GM11168 (cell line): ENCODE measurements around the gene TMC4.
"Not testable (repeated sequence)": the region's sequence is repeated elsewhere in the genome, so short reads cannot be mapped to it uniquely, and the experiment has no call there.

Source experiments
- in situ Hi-C: fragments of 300-500 bp; cut with MboI; formaldehyde crosslinking; loops from one replicate; pipeline ENCODE4 v1.12.0; 2022; ENCODE audit warnings: low sequenced_read_pairs; ENCODE audit not compliant: unreplicated experiment

The TMC4 gene

DNA sequence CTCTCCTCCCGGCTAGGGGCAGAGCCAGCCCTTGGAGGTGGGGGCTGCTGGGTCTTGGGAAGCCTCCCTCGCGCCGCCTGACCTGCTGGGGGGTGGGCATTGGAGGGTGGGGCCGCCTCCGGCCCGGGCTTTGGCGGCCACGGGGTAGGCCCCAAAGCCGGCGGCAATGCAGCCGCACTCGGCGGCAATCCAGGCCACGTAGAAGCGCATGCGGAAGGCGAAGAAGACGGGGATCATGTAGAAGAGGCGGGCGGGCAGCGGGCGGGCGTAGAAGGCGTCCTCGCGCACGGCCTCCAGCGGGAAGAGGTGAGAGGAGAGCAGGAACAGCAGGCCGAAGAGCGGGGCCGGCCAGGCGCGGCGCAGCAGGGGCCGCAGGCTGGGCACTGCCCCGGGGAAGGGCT is 7.7 kb upstream of the TMC4 start:
- in situ Hi-C loops: no loop called here

DNA sequence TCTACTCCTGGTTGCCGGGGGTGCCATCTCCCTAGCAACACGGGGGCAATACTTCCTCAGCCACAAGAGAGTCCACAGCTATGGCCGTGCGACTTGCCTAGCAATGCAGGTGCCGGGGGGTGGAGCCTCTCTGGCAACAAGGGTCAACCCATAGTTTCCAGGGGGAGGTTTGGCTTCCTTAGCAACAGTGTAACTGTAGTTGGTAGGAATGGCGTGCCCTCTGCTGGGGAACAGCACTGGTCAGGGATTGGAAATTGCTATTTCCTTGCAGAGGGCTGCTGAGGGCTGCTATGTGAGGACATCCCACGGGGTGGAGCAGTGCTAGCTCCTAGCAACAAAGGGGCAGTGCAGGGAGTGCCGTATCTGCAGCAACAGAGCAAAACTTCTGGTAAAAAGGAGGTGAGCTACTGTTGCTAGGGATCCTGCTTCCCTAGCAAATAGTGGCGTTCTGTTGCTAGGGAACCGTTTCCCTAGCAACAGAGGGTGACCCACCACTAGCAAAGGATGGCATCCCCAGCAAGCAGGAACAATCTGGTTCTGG is 7.0 kb upstream of the TMC4 start:
- in situ Hi-C loops: loop anchor here (5.0 kb wide), 1 partner anchor 52 kb away; no protein-coding TSS in a partner anchor

DNA sequence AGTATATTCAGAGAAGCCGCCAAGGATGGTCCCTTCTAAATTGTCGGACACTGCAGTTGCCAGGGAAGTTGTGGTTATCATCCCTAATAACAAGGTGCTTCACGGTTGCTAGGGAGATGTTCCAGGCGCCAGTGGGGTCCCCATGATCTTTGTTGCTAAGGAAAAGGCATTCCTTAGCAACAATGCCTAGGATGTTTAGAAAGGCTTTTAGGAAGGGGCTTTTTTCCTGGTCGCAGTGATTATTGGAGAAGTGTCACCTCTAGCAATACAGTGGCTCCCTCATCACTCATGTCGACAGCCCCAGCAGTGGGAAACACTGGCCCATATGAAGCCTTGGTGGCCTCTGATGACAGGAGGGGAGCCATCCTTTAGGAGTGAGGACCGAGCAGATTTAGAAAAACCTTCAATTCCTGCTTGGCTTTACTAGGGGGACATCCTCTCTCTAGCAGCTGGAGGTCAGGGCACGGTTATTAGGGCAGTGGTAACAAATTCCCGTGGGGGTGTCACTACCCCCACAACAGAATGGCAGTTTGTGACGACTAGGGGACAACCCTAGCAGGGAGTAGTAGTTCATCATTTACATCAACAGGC is 6.4 kb upstream of the TMC4 start:
- in situ Hi-C loops: loop anchor here (5.0 kb wide), 1 partner anchor 53 kb away; no protein-coding TSS in a partner anchor

DNA sequence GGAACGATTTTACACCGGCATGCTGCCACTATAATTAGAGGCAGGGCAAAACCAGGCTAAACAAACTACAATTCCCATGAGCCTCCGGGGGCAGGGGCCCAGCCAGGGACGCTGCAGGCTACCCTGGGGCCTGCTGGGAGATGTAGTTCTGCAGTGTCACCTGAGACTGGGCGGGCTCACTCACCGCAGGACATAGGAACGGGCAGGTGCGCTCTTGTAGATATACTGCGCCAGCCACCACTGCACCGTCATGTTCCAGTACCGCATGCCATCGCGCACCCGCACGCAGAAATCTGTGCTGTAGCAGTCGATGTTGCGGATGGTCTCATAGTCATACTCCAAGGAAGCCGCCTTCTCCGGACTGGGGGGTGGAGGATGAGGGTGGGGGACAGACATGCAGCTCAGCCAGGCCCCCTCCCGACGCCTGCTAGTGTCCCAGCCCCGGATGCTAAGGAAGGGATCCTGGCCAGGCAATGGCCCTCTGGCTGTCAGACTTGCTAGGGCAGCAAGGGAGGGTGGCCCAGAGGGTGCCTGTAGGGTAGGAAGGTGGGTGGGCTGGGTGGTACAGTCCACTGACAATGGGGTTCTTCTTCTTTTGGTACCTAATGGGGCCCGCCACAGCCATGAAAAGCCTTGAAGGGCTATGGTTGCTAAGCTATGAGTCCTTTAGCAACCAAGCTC is 5.8 kb upstream of the TMC4 start:
- in situ Hi-C loops: loop anchor here (5.0 kb wide), 1 partner anchor 54 kb away; no protein-coding TSS in a partner anchor

DNA sequence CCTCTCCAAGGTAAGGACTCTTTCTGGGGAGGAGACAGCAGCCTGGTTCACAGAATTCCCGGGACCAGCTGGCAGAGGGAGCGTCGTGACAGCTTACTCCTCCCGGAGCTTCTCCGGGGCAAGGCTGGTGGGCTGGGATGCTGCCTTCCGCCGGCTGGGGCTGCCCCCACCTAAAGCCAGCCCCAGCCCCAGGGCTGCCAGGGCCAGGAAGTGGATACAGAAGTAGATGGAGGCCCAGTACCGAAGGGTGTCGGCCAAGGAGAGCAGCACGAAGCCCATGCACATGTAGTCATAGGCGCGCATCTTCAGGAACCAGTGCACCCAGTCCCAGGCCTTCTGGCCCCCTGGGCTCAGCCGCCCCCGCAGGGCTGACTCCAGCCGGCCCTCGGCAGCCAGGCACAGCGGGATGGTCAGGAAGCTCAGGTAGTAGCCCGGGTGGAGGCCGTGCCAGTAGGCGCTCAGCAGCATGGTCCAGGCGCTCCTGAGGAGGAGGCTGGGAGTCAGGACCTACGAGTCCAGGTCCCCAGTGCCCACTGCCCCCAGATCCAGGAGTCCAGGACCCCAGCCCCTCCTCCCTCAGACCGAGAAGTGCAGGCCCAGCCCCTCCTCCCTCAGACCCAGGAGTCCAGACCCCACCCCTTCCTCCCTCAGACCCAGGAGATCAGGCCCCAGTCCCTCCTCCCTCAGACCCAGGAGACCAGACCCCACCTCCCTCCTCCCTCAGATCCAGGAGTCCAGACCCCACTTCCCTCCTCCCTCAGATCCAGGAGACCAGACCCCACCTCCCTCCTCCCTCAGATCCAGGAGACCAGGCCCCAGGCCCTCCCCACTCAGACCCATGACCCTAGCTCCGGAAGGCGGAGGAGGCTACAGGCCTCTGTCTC is 1.2 kb upstream of the TMC4 start:
- in situ Hi-C loops: no loop called here

DNA sequence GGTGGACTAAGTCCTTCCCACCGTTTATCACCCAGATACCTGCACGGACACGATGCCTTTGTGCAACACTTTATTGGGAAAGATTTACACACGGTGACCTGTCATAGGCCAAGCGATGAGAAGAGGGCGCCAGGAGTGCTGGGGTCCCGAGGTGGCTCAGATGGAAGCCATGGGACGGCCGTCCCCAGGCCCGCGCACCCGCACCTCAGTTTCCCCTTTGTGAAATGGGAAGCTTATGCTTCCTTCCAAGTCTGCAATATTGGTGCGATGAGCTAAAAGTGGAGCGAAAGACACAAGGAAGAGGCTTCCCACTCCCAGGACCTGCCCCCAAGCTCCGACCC is 369 bp upstream of the TMC4 start:
- in situ Hi-C loops: no loop called here

DNA sequence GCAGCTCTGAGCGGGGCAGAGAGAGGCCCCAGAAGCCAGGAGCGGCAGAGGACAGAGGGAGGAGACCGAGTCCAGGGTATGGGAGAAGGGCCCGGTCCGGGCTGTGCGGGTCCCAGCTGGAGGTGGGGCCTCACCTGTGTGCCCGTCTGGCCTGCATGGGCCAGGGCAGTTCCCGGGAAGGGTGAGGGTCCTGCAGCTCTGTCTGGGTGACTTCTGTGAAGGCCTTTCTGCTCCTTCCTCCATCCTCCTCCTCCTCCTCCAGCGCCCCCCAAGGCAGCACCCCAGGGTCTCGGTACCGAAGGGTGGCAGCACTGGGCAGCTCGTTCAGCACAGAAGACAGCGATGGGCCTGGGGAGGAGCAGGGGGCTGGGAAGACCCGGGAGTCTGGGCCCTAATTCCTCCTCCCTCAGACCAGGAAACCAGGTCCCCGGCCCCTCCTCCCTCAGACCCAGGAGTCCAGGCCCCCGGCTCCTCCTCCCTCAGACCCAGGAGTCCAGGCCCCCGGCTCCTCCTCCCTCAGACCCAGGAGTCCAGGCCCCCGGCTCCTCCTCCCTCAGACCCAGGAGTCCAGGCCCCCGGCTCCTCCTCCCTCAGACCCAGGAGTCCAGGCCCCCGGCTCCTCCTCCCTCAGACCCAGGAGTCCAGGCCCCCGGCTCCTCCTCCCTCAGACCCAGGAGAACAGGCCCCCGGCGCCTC is 1.1 kb downstream of the TMC4 start:
- in situ Hi-C loops: not testable (repeated sequence)

DNA sequence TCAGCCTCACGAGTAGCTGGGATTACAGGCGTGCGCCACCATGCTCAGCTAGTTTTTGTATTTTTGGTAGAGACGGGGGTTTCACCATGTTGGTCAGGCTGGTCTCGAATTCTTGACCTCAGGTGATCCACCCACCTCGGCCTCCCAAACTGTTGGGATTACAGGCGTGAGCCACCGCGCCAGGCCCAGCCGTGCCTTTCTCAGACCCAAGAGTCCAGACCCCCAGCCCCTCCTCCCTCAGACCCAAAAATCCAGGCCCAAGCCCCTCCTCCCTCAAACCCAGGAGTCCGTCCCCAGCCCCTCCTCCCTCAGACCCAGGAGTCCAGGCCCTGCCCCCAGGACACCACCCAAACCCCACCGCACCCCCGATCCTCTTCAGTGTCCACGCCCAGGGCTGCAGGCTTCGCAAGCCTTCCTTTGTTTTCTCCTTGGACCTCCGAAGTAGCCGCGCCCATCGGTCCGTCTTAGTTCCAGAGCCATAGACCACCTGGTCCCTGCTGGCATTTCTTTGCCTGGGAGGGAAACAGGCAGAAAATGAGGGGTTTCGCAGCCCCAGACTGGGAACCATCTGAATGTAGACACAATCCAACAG is 3.7 kb downstream of the TMC4 start:
- in situ Hi-C loops: no loop called here

DNA sequence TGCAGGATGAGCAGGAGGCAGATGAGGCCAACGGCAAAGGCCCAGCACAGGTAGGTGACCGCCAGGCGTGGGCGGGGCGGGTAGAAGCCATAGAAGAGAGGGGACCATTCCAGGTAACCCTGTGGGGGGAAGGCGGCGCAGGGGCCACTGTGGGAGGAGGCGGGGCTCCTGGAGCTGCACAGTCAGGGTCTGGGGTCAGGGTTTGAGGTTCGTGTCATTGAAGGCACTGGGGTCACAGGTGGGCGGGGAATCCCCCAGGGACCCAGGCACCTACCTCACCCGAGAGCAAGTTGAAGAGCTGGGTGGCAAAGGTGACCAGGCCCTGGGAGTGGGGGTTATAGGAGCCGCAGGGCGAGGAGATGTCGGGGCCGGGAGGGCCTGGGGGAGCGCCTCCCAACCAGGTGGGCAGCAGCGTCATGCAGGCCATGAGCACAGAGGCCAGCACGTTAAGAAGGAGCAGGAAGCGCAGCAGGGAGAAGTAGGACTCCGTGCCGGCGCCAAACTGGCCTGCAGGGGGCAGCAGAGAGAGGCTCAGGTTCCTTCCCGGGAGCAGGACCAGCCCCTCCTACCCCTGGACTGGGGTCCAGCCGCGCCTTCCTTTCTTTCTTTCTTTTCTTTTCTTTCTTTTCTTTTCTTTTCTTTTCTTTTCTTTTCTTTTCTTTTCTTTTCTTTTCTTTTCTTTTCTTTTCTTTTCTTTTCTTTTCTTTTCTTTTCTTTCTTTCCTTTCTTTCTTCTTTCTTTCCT is 4.6 kb downstream of the TMC4 start:
- in situ Hi-C loops: no loop called here

DNA sequence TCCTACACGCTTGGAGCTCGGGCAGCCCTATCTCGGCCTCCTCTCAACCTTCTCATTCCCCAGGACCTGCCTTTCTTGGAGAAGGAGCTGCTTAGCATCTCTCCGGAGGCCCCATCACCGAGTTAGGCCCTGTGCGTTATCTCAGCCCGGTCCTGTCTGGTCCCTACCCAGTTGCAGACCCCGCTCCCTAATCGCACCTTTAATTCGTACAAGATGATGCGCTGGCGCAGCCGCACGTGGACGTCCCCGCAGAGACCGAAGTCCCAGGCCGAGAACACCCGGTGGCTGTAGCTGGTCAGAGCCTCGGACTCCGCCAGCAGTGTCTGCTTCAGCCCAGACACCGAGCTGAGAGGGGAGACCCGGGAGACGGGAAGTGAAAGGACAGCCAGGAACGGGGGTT is 7.7 kb downstream of the TMC4 start:
- in situ Hi-C loops: no loop called here

DNA sequence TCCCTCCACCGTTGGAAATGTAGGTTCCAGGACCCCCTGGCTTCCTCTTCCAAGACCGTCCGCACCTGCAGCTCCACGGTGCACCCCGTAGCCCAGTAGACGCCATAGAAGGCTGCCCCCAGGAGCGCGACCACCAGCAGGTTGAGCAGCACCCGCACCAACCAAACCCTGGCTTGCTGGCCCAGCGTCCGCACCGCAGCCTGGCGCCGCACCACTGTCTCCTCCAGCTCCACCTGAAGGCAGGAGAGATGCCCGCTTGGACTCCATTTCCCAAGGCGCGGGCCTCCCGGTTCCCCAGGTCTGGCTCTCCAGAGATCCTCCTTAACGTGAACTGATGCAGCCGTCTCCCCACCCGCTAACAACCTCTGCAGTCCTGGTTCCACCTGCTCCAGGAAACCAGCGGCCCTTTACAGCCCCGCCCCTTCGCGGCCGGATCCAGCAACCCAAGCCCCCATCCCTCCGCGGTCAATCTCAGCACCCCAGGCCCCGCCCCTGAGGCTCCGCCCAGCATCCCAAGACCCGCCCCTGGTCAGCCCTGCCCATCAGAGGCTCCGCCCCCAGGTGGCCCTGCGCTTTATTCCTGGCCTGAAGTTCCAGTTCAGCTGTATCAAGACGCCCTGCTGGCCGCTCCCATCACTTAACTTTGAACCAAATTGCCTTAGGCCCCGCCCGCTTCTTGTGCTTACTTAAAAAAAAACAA is 8.4 kb downstream of the TMC4 start:
- in situ Hi-C loops: no loop called here

DNA sequence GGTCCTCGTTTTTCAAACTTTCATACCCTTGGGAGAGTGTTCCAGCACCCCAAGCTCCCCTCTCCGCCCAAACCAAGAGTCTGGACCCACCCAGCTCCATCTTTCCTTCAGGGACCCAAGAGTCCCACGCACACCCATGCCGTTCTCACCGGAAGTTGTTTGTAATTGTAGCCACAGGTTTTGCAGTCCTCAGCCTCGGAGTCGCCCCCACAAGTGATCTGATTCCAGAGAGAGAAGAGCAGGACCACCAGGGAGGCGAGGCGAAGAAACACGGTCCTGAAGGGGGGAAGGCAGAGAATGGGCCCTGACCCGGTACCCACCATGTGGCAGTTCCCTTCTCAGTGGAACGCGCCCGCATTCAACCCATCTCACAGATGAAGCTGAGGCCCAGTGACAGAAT is 10.1 kb downstream of the TMC4 start:
- in situ Hi-C loops: no loop called here

DNA sequence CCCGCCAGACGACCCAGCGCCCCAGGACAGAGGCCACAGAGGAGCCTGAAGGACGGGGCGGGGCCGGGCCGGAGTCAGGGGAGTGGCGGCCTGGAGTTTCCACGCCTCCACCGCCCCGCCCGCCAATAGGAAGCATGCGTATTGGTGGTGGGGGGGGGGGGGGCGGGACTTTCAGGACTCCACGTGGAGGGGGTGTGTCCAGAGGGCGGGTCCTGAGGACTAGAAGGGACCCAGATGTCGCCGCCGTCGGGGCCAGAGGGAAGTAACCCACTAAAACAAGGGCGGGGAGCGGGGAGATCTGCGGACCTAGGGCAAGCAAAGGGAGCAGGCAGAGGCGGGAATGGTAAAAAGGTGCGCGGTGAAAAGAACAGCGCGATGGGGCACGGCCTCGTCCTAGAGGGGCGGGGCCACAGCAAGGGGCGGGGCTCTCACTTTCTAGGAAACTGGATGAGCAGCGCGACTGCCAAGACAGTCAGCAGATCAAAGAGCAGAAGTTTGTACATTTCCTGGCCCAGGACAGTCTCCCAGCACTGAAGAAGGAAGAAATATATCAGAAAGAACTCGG is 10.6 kb downstream of the TMC4 start:
- in situ Hi-C loops: no loop called here

DNA sequence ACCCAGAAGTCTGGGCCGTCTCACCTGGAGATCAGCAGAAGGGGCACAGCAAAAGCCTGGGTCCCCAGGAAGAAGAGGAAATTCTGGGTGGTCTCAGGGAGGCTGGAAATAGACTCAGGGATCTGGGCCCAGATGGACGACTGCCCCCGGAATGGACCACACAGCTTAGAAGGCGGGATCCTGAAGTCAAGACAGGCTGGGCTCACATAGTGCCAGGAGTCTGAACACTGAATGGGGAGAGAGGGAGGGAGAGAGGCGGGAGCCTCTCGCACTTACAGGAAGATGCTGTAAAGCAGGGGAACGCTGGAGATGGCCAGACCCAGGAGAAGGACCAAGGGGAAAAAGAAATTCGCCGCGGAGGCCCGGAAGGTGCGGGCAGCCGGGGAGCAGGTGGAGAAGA is 12.1 kb downstream of the TMC4 start:
- in situ Hi-C loops: no loop called here

DNA sequence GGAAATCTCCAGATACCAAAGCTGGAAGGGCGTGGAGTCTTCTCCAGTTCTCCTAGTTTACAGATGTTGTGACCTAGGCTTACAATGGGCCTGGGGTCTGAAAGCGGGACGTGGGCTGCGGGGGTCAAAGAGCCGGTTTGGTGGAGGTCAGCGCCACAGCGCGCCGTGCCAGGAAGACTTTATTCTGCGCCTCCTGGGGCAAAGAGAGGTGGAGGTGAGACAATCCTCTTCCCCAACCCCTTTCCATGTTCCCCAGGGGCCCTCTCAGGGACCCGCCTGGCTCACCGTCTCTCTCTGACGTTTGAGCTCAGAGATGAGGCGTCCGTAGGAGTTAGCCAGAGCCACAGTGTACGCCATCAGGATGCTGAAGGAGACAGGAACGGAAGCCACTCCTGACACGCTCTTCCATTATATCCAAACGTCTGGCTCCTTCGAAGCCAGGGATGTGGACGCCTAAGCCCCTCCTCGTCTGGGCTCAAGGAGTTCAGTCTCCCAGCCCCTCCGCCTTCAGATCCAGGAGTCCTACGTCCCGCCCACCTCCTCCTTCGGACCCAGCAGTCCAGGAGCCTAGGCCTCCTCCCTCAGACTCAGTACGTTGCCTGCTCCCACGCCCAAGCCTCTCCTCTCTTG is 12.7 kb downstream of the TMC4 start:
- in situ Hi-C loops: no loop called here

DNA sequence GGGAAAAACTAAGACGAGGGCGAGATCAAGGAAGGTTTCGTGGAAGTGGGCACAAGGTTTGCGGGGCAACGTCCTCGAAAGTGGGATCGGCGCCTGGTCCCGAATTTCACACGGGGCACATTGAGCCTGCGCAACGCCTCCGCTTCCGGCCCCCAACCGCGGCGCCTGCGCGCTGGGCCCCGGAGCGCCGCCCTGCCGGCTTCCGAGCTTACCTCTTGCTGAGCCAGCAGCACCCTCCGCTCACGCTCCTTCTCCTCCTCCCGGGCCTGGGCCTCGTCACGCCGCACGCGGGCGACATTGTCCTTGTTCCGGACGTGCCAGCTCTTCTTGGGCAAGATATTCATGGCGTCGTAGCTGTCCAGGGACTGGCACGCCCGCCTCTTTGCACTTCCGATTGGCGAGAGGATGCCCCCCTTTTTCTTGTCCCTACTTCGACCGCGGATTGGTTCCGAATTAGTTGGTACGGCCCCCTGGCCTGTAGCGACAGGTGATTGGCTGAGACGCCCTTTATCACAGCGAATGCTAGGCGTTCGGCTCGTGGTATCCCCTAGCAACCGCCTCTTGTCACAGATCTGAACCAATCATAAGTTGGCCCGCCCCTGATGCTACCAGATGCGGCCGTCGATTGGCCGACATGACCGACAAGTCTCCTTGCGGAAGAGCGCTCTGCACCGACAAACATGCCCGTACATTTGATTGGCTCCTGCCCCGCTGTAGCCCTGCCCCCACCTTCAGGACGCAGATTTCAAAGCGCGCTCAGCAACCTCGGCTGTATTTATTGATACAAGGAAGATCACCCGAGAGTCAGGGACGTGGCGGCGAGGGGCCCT is 13.4 kb downstream of the TMC4 start, which contains the start of gene LENG1:
LENG1 (minus strand) TSS at position 370 of the 830 bp plus-strand sequence; CDS start at position 344, 26 bp downstream.
- in situ Hi-C loops: no loop called here

DNA sequence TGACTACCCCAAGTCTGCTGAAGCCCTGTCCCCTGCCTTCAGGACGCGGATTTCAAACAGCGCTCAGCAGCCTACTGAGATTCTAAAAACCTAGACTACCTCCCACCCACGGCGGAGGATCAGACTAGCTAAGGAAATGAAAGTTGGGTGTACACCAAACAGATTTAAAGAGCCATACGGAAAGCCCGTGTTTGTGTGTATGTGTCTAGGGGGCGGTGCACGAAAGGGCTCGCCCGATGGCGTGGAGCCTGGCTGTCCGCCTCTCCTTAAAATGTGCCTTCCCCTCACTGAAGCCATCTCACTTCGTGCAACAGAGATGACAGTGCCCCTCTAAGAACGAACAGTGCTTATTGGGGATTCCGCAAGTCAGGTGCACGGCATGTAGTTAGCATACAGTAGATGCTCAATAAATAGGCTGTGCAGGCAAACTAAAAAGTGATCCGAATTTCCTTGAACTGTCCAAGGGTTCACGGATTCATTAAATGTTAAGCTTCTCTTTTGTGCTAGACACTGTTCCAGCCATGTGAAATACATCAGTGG is 14.1 kb downstream of the TMC4 start:
- in situ Hi-C loops: no loop called here
